Measurements from ENCODE around the gene BAG2.

BAG2 gene

DNA sequence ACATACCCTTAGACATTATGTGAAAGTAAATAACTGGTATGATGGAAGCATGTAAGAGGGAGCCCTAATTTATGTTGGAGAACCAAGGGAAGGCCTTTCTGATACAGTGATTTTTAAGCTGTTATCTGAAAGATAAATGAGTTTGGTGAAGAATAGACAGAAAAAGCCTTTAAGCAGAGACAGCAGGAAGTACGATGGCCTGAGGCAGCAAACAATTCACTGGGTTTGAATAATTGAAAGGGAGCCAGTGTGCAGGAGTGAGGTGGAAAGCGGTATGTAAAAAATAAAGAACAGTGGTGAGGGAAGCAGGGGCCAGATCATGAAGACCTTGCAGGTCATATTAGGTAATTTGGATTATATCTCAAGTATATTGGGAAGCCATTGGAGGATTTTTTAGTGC lies 54.1 kb downstream of the BAG2 start:
- ATAC-seq (no peak), DNase-seq (ENCODE audit: low spot score in 2 of 2) (no peak)
- Mint-ChIP-seq H3K36me3 (peaks cover 6% of the 10 kb centered on the region), H3K4me3 (no peak overlapping the region), H3K27ac (no peak overlapping the region), H3K9me3 (no peaks in the 10 kb centered on the region), H3K4me1 (peaks cover 15% of the 10 kb centered on the region)
